Muscle of arm (tissue), 14 donors: Measurements from ENCODE around the gene AMER2. TPM values are rescaled to one million over a fixed set of nuclear protein-coding genes. Genes with fewer than 3 reads are reported as not detected.

Experiments
- DNase-seq: peaks from one replicate; pipeline ENCODE4 v3.0.0-alpha.2; 2013
- long read RNA-seq, 11 donors: transcript quantifications; one replicate each; lab custom pipeline, GENCODE V29; 2026
- polyA plus RNA-seq, 12 donors: library from polyadenylated mRNA; unstranded; fragments of 120-200 nt; gene quantifications; one replicate each; pipeline ENCODE4 v1.2.1, GENCODE V29; 2013; ENCODE audit not compliant: insufficient read length in 12 of 12

Gene AMER2
- polyA plus RNA-seq, result under 1 TPM in 10 of 12 donors, not detected in 2; 0.03 to 0.37 (median 0.08) TPM
- long read RNA-seq, donor 1, partial matches to known transcripts, result 0 of 1 reads
- long read RNA-seq, donor 1, other reads (novel, unspliced or antisense), result 0 of 1 reads
- long read RNA-seq, donor 2, result 0 reads
- long read RNA-seq, donor 3, result 0 reads
- long read RNA-seq, donor 4, result 0 reads
- long read RNA-seq, donor 5, result 0 reads
- long read RNA-seq, donor 6, result 0 reads
- long read RNA-seq, donor 7, result 0 reads
- long read RNA-seq, donor 8, result 0 reads
- long read RNA-seq, donor 9, result 0 reads
- long read RNA-seq, donor 10, result 0 reads
- long read RNA-seq, donor 11, result 0 reads

GRCh38 chr13:25171517-25172302 is at the start of gene AMER2:
TSS of gene AMER2 (minus strand) at chr13:25172288. CDS start at chr13:25171619, 669 bp downstream.
- peak; percentile 42 for DNase-seq

- no peak for DNase-seq
Measured at GRCh38 chr13:25218019-25218418, 45.9 kb upstream of the AMER2 start.

GRCh38 chr13:25217023-25217885 is 45.2 kb upstream of the AMER2 start:
- DNase-seq, result no peak

GRCh38 chr13:25215253-25215575 is 43.1 kb upstream of the AMER2 start:
- DNase-seq, result no peak

- DNase-seq, result peak; percentile 57
Measured at GRCh38 chr13:25214491-25215252, 42.6 kb upstream of the AMER2 start.

GRCh38 chr13:25213715-25214114 is 41.6 kb upstream of the AMER2 start:
- no peak for DNase-seq

GRCh38 chr13:25210842-25211569 is 38.9 kb upstream of the AMER2 start:
- DNase-seq, result no peak

- DNase-seq, result no peak
Measured at GRCh38 chr13:25207291-25207810, 35.3 kb upstream of the AMER2 start.

GRCh38 chr13:25204863-25205262 is 32.8 kb upstream of the AMER2 start:
- no peak for DNase-seq

GRCh38 chr13:25203127-25203740 is 31.1 kb upstream of the AMER2 start:
- no peak for DNase-seq

- DNase-seq, result no peak
Measured at GRCh38 chr13:25200783-25201182, 28.7 kb upstream of the AMER2 start.

GRCh38 chr13:25198647-25199046 is 26.6 kb upstream of the AMER2 start:
- no peak for DNase-seq

- no peak for DNase-seq
Measured at GRCh38 chr13:25196971-25197370, 24.9 kb upstream of the AMER2 start.

GRCh38 chr13:25192936-25193335 is 20.8 kb upstream of the AMER2 start:
- no peak for DNase-seq

- no peak for DNase-seq
Measured at GRCh38 chr13:25192489-25192888, 20.4 kb upstream of the AMER2 start.

- DNase-seq, result no peak
Measured at GRCh38 chr13:25192052-25192451, 20.0 kb upstream of the AMER2 start.

- no peak for DNase-seq
Measured at GRCh38 chr13:25190771-25191170, 18.7 kb upstream of the AMER2 start.

GRCh38 chr13:25190256-25190655 is 18.2 kb upstream of the AMER2 start:
- no peak for DNase-seq

- no peak for DNase-seq
Measured at GRCh38 chr13:25187596-25187995, 15.5 kb upstream of the AMER2 start.

- DNase-seq, result no peak
Measured at GRCh38 chr13:25186187-25186586, 14.1 kb upstream of the AMER2 start.
